GM19240 (cell line): ENCODE results near the gene TNRC18.
"Not testable (repeated sequence)": the region's sequence is repeated elsewhere in the genome, so short reads cannot be mapped to it uniquely, and the experiment has no call there.

Experiments
- DNase-seq: peaks from one replicate; pipeline ENCODE4 v3.0.0; 2011; ENCODE audit warnings: low spot score; ENCODE audit not compliant: insufficient read length

Gene TNRC18

DNA sequence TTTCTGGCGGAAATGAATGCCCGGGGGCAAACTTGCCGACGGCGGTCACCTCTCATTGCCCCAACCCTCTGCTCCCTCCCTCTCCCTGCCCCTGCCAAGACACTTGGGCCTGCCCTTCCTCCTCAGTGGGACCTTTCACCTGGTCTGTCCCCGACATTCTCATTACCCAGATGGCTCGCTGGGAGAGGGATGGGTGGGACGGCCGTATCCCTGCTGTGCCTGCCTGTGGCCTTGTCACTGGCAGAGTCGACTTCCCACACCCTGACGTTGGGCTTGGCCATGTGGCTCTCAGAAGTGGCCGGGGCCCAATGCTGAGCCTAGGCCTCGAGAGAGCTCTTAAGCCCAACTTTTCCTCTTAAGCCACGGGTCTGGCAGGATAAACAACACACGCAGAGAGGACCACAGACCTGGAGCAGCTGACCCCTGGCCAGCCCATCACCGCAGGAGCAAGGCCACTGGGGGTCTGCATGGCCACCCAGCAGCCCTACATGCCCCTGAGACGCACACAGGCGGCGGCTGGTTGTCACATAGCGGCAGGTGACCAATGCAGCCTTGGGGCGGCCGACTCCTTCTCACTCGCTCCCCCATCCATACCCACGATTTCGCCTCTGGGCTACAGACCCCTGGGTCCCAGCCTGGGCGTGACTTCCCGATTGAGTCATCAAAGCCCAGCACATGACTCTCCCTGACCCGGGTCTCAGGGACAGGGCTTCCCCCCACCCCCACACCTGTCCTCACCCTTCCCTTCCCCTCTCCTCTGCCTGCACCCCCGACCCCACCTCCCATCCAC is 100.8 kb downstream of the TNRC18 start:
- no peak for DNase-seq

GRCh38 chr7:5320802-5321396 is 102.7 kb downstream of the TNRC18 start:
- DNase-seq, result no peak

- DNase-seq, result no peak
Observed at GRCh38 chr7:5320391-5320790, 103.2 kb downstream of the TNRC18 start.

GRCh38 chr7:5318613-5319012 is 105.0 kb downstream of the TNRC18 start:
- DNase-seq, result not testable (repeated sequence)

GRCh38 chr7:5315761-5316160 is 107.9 kb downstream of the TNRC18 start:
- DNase-seq, result no peak

GRCh38 chr7:5314864-5315263 is 108.8 kb downstream of the TNRC18 start:
- no peak for DNase-seq

GRCh38 chr7:5313076-5313885 is 110.4 kb downstream of the TNRC18 start:
- not testable (repeated sequence) for DNase-seq

DNA sequence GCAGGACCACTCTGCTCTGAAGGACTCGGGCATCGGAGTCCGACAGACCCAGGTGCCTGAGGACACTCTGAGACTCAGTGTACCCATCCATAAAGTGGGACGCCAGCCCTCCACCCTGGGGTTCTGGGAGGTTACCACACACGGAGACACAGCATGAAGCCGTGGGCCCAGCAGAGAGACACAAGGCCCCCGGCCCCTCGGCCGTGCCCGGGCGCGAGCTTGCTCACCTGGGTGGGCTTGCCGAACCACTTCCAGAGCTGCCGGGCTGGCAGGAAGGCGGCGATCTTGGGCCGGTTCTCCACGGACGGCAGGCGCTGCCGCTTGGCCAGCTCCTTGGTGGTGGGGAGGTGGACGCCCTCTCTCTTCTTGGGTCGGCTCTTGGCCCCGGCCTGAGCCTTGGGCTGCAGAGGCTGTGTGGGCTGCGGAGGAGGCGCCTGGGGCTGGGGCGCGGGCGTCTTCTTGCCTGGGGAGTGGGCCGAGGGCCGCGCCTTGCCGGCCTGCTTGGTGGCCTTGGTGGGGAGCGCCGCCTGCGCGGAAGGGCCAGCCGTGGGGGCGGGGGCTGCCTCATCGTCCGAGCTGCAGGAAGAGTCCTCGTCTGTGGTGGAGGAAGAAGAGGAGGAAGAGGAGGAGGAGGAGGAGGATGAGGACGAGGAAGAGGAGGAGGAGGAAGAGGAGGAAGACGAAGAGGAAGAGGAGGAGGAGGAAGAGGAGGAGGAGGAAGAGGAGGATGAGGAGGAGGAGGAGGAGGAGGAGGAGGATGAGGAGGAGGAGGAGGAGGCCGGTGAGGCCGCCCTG is 111.2 kb downstream of the TNRC18 start:
- not testable (repeated sequence) for DNase-seq

GRCh38 chr7:5310822-5311405 is 112.7 kb downstream of the TNRC18 start:
- no peak for DNase-seq

- DNase-seq, result no peak
Observed at GRCh38 chr7:5309146-5309545, 114.5 kb downstream of the TNRC18 start.

DNA sequence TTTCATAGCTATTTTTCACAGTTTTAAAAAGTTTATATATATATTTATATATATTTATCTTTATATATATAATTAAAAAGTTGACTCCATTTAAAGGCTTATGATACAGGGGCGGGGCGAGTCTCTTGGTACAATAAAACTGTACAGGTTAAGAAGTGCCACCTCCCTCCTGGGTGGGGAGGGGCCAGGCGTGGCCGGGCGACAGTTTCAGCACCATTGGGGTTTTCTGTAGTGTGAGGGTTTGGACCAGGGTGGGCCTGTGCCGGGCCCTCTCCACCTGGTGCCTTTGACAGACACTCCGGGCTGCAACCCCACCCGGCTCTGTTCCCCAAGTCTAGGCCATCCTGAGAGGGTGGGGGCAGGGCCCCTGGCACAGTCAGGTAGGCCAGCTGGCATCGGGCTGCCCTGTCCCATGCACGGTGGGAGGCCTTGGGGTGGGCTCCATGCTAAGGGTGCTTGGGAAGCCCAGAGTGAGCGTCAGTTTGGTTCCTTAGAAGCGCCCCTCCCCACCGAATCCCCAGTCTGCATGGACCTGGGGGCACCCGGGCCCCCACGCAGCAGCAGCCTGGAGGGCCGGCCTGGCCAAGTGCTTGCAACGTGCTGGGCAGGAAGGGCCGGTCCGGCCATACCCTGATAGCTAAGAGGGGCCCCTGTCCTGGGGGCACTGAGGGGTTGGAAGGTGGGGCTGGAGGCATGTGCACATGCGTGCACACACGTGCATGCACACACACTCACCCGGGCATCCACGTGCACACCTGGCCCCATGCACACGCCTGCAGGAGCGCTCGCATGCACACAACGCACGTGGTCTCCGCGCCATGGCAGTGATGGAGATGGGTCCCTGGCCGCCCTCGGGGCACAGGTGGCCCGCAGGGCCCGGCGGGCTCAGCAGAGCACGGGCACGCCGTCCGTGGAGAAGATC is 116.2 kb downstream of the TNRC18 start:
- DNase-seq, result not testable (repeated sequence)

GRCh38 chr7:5305050-5305449 is 118.6 kb downstream of the TNRC18 start:
- DNase-seq, result not testable (repeated sequence)

GRCh38 chr7:5303591-5304505 is 119.8 kb downstream of the TNRC18 start:
- no peak for DNase-seq

GRCh38 chr7:5303061-5303460 is 120.6 kb downstream of the TNRC18 start:
- DNase-seq, result no peak

DNA sequence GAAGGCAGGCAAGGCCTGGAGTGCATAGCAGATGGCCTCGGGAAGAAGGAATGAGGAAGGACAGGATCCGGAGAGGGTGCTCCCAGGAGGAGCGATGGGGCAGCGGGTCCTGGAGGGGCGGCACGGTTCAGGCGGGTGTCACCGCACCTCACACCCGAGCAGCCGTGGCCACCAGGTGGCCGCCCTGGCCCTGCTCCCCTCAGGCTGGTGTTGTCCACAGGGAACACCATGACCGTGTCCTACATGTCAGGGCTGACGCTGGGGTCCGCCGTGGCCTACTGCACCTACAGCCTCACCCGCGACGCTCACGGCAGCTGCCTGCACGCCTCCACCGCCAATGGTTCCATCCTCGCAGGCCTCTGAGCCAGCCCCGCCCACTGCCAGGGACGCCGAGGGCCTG is 121.1 kb downstream of the TNRC18 start:
- DNase-seq, result no peak

DNA sequence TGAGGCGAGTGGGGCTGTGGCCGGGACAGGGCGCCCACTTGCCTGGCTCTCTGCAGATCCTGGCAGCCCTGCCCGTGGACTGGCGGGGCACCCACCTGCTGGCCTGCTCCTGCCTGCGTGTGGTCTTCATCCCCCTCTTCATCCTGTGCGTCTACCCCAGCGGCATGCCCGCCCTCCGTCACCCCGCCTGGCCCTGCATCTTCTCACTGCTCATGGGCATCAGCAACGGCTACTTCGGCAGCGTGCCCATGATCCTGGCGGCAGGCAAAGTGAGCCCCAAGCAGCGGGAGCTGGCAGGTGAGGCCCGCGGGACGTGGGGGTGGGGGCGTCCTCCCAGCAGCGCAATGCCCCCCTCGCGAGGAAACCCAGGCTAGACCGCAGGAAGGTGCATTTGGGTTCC is 123.3 kb downstream of the TNRC18 start:
- no peak for DNase-seq

- DNase-seq, result no peak
Observed at GRCh38 chr7:5296611-5297226, 126.9 kb downstream of the TNRC18 start.

- DNase-seq, result no peak
Observed at GRCh38 chr7:5296015-5296610, 127.5 kb downstream of the TNRC18 start.
